Upper lobe of right lung (tissue), 1 donor: ENCODE data around the gene WDR82. TPM values are rescaled to one million over a fixed set of nuclear protein-coding genes. Genes with fewer than 3 reads are reported as not detected.

Experiments used
- ATAC-seq: fragments of 200-7000 bp; cut with Tn5 transposase; one replicate; pipeline ENCODE4 v1.9.1; 2020; ENCODE audit warnings: mild to moderate bottlenecking, moderate library complexity
- DNase-seq: peaks from one replicate; pipeline ENCODE4 v3.0.0-alpha.2; 2020
- H3K27ac ChIP-seq: fragments of 200-600 bp; one replicate; pipeline ENCODE4 v1.8.0; 2022
- H3K27me3 ChIP-seq: fragments of 200-600 bp; one replicate; pipeline ENCODE4 v1.8.0; 2022; ENCODE audit warnings: mild to moderate bottlenecking
- H3K36me3 ChIP-seq: fragments of 200-600 bp; one replicate; pipeline ENCODE4 v1.8.0; 2022
- H3K4me1 ChIP-seq: fragments of 200-600 bp; one replicate; pipeline ENCODE4 v1.8.0; 2022
- H3K4me3 ChIP-seq: fragments of 200-600 bp; one replicate; pipeline ENCODE4 v1.8.0; 2022; ENCODE audit warnings: mild to moderate bottlenecking
- H3K9me3 ChIP-seq: fragments of 200-600 bp; one replicate; pipeline ENCODE4 v1.8.0; 2022
- intact Hi-C: fragments of 100-400 bp; cut with DNase I; formaldehyde crosslinking; loops from one replicate; pipeline ENCODE4 v1.11.0; 2022
- total RNA-seq: library from RNA; stranded (reverse); fragmentation: NEBNext Ultra II Directional; extraction: Animal tissue kit (Norgen Biotek cat#: 25700); gene quantifications from one replicate; pipeline ENCODE4 v1.2.1, GENCODE V29; 2021
- TF ChIP-seq, protein P1 (sequence below): fragments of 200-600 bp; IDR thresholded peaks from one replicate; pipeline ENCODE4 v1.8.0; 2022; ENCODE audit warnings: antibody characterized with exemption
- donor health status: DM: no; HTN: yes; CAD: no; lungs with severe emphysema.

The WDR82 gene
- total RNA-seq, 1 donor from 2014 or later: 61.9 TPM

DNA sequence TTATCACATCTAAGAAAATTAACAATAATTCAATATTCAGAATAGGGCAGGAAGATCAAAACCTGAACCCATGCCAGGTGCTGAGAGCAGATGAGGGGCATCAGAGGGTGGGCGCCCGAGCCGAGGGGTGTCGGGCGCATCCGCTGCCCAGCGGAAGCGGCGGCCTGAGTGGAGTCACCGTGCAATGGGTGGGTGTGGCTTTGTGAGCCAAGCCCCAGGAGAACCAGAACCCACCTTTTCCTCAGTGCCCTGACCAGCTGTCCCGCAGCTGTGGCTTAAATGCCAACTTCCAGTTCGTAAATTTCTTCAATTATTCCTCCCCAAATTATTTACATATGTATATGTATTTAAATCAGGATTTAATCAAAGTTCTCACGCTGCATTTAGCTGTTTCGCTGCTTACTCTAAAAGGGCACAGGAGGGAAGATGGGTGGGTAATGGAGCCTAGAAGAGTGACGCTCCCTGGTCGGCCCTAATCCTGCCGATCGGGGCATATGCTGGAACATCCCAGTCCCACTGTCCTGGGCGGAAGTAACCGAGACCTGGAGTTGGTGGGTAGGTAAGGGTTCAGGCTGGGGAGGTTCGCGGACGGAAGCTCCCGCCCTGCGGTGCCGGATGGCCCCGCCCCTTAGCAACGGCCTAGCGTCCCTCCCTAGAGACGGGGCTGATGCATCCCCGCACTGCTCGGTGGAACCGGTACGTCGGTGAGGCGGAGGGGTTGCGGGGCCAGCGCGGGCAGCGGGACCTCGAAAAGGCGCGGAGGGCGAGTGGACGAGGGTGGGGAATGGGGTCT, 39.0 kb upstream of the WDR82 start:
- H3K4me3 ChIP-seq: peak overlapping the region; percentile 45
- no peaks in the 10 kb centered on the region for H3K27me3 ChIP-seq
- H3K9me3 ChIP-seq: no peaks in the 10 kb centered on the region
- no peaks in the 10 kb centered on the region for H3K36me3 ChIP-seq
- peaks cover 23% of the 10 kb centered on the region for H3K4me1 ChIP-seq
- TF ChIP-seq, protein P1, sequence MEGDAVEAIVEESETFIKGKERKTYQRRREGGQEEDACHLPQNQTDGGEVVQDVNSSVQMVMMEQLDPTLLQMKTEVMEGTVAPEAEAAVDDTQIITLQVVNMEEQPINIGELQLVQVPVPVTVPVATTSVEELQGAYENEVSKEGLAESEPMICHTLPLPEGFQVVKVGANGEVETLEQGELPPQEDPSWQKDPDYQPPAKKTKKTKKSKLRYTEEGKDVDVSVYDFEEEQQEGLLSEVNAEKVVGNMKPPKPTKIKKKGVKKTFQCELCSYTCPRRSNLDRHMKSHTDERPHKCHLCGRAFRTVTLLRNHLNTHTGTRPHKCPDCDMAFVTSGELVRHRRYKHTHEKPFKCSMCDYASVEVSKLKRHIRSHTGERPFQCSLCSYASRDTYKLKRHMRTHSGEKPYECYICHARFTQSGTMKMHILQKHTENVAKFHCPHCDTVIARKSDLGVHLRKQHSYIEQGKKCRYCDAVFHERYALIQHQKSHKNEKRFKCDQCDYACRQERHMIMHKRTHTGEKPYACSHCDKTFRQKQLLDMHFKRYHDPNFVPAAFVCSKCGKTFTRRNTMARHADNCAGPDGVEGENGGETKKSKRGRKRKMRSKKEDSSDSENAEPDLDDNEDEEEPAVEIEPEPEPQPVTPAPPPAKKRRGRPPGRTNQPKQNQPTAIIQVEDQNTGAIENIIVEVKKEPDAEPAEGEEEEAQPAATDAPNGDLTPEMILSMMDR: no peak
- peak overlapping the region; percentile 42 for H3K27ac ChIP-seq
- DNase-seq (peak; percentile 88), ATAC-seq (peak; percentile 87)
- intact Hi-C loops: no loop called here

DNA sequence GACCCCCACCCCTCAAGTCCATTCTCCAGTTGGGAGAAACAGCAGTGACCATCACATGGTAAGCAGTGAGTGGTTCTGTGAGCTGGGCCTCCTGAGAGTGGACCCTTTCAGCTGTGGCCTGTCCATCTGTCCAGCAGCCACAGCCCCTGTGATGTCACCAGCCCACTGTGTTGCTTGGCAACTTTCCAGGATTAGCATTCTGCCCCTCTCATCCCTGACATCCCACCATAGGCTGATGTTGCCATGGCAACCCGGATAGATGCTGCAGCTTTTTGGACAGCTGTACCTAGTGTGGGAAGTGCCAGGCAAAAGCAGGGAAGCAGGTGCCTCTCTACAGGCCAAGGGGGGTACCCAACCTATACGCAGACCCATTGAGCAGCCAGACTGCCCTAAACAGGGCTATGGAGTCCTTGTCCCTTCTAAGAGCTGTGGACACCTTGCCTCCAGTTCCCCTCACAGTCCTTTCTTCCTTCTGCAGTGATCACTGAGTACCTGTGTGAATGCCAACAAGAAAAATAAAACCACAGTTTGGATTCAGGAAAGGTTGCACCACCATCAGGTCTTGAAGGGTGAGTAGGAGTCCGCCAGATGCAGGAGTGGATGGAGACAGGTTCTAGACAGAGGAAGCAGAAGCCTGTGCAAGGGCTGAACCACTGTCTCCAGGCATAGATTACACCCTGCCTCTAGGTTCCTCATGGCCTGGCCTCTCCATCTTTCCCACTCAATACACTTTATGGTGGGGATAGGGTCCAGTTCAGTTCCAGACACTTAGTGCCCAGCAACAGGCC, 37.7 kb upstream of the WDR82 start, which contains the start of gene DNAH1:
Gene DNAH1 (plus strand): TSS at position 343 of the 788 bp plus-strand sequence. CDS start 6,124 bp downstream, outside the sequence.
- Histone ChIP-seq H3K36me3 (no peaks in the 10 kb centered on the region), H3K4me3 (peak within 1 kb of the TSS; percentile 45), H3K4me1 (peaks cover 23% of the 10 kb centered on the region), H3K27ac (no peak within 1 kb of the TSS), H3K27me3 (no peaks in the 10 kb centered on the region), H3K9me3 (no peaks in the 10 kb centered on the region)
- DNase-seq: no peak
- no peak for ATAC-seq
- TF ChIP-seq, protein P1: no peak
- intact Hi-C loops: no loop called here

DNA sequence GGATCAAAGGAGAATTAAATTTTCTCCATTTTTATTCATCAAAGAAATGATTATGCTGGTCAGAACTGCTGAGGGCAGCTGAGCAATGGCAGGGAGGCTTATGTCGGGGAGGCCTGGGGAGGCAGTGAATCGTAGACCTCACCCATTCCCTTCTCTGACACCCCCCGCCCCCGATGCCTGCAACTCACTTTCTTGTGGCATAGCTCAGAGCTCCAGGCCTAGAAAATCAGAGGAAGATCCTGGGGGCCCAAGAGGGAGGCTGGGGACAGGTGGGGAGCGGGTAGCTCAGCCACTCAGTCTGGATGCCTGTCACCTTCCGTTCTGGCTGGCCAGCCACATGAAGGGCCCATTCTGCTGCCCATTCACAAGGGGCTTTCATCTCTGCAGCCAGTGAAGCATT, 36.6 kb upstream of the WDR82 start:
- DNase-seq: no peak
- H3K9me3 ChIP-seq: no peaks in the 10 kb centered on the region
- no peaks in the 10 kb centered on the region for H3K27me3 ChIP-seq
- peaks cover 23% of the 10 kb centered on the region for H3K4me1 ChIP-seq
- H3K36me3 ChIP-seq: no peaks in the 10 kb centered on the region
- intact Hi-C loops: no loop called here
- ATAC-seq: no peak
- H3K4me3 ChIP-seq: no peak overlapping the region
- no peak overlapping the region for H3K27ac ChIP-seq
- TF ChIP-seq, protein P1: no peak

DNA sequence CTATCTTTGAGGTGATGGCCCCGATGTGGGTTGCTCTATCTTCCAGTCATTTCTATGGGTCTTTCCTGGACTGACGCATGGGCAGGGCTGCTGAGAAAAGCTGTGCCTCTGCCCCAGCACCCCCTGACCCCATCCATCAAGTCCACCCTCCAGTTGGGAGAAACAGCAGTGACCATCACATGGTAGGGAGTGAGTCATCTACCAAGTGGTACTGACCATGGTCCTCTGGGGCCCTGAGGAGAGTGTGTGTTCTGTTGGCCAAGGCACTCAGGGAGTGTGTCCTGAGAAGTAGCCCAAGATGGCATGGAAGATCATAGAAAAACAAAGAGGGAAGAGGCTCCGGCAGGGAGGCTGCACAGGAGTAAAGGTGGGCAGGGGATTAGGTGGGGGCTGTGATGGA, 36.0 kb upstream of the WDR82 start:
- H3K27me3 ChIP-seq: no peaks in the 10 kb centered on the region
- intact Hi-C loops: no loop called here
- no peaks in the 10 kb centered on the region for H3K36me3 ChIP-seq
- TF ChIP-seq, protein P1: no peak
- H3K4me1 ChIP-seq: peaks cover 23% of the 10 kb centered on the region
- ATAC-seq (no peak), DNase-seq (no peak)
- H3K27ac ChIP-seq: no peak overlapping the region
- no peak overlapping the region for H3K4me3 ChIP-seq
- no peaks in the 10 kb centered on the region for H3K9me3 ChIP-seq

DNA sequence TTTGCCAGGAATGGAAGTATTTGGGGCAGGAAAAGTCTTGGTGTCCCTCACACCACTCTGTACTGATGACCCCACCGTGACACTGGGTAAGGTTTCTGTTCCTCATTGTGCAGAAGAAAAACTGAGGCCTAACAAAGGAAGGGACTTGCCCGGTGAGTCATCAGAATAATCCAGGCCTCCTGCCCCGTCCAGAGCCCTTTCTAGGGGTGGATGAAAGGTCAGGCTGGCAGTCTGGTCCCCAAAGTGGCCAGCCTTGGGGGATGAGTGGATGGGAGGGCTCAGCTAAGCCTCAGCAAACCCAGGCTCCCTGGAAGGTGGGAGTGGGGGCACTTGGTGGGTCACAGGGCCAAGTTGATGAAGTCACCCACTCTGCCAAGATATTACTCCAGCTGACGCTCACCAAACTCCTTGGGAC, 35.3 kb upstream of the WDR82 start:
- Histone ChIP-seq H3K36me3 (no peaks in the 10 kb centered on the region), H3K9me3 (no peaks in the 10 kb centered on the region), H3K27ac (peak overlapping the region; percentile 42), H3K4me3 (no peak overlapping the region), H3K4me1 (peaks cover 23% of the 10 kb centered on the region), H3K27me3 (no peaks in the 10 kb centered on the region)
- DNase-seq (no peak), ATAC-seq (peak; percentile 74)
- TF ChIP-seq, protein P1: no peak
- intact Hi-C loops: no loop called here
